H1 (cell line): ENCODE measurements around the gene ANKRD36. TPM values are rescaled to one million over a fixed set of nuclear protein-coding genes. Genes with fewer than 3 reads are reported as not detected.
"Not testable (repeated sequence)": the region's sequence is repeated elsewhere in the genome, so short reads cannot be mapped to it uniquely, and the experiment has no call there.

Experiments used
- CTCF ChIA-PET: fragments of 300-600 bp; sonication (Branson Sonifier 250); formaldehyde crosslinking; loops from one replicate; lab custom pipeline; 2021; ENCODE audit not compliant: partially characterized antibody; lab: Charles Lee
- POLR2A ChIA-PET: fragments of 300-600 bp; sonication (Branson Sonifier 250); formaldehyde crosslinking; loops from one replicate; lab custom pipeline; 2021; ENCODE audit warnings: inconsistent platforms; ENCODE audit not compliant: partially characterized antibody; lab: Charles Lee
- DNase-seq, 2 experiments: peaks; one replicate each; pipeline versions ENCODE4 v3.0.0 to v3.0.0-alpha.2; 2010 to 2022; ENCODE audit warnings: low spot score in 2 of 2, low read depth in 1 of 2, mixed read lengths in 1 of 2
- FAIRE-seq: peaks from 2 replicates; lab custom pipeline; 2011; peaks lifted over from hg19 to GRCh38; lab: Jason Lieb, UNC
- H2AFZ ChIP-seq: 2 replicates; pipeline ENCODE4 v1.8.1; 2012; ENCODE audit warnings: low read length, inconsistent platforms
- H2AK5ac ChIP-seq: 2 replicates; pipeline ENCODE4 v1.6.1; 2013; ENCODE audit warnings: low read depth, low read length
- H2BK120ac ChIP-seq: replicated peaks from 2 replicates; pipeline ENCODE3; 2013; ENCODE audit warnings: low read depth, low read length, inconsistent platforms
- H2BK12ac ChIP-seq: 2 replicates; pipeline ENCODE4 v1.6.1; 2013; ENCODE audit warnings: low read depth, low read length
- H2BK15ac ChIP-seq: 2 replicates; pipeline ENCODE4 v1.6.1; 2013; ENCODE audit warnings: low read length
- H2BK20ac ChIP-seq: 2 replicates; pipeline ENCODE4 v1.6.1; 2013; ENCODE audit warnings: low read length
- H2BK5ac ChIP-seq: 2 replicates; pipeline ENCODE4 v1.6.1; 2013; ENCODE audit warnings: low read depth, low read length
- H3K14ac ChIP-seq: 2 replicates; pipeline ENCODE4 v1.6.1; 2013; ENCODE audit warnings: inconsistent platforms; ENCODE audit not compliant: insufficient read length
- H3K18ac ChIP-seq: 2 replicates; pipeline ENCODE4 v1.6.1; 2013; ENCODE audit warnings: low read length; ENCODE audit errors: extremely low read depth
- H3K23ac ChIP-seq: 2 replicates; pipeline ENCODE4 v1.6.1; 2013; ENCODE audit warnings: inconsistent platforms; ENCODE audit not compliant: insufficient read length
- H3K23me2 ChIP-seq: 2 replicates; pipeline ENCODE4 v1.6.1; 2013; ENCODE audit warnings: low read depth, low read length
- H3K27ac ChIP-seq: 2 replicates; pipeline ENCODE4 v1.6.1; 2011; ENCODE audit warnings: low read depth, low read length, inconsistent platforms
- H3K27me3 ChIP-seq, 4 experiments: replicated peaks in 1 of 4; 1 replicate in 1 of 4; 2 replicates in 3 of 4; pipeline versions ENCODE4 v1.6.1 to v1.8.1; 2011 to 2013; ENCODE audit warnings: low read length in 3 of 4, mild to moderate bottlenecking in 3 of 4, inconsistent platforms in 2 of 4, mixed read lengths in 2 of 4, moderate library complexity in 1 of 4; ENCODE audit not compliant: control insufficient read depth in 3 of 4, insufficient read depth in 3 of 4; ENCODE audit errors: extremely low read depth in 1 of 4
- H3K36me3 ChIP-seq, 4 experiments: 2 replicates each; pipeline versions ENCODE4 v1.6.1 to v1.8.1; 2011 to 2013; ENCODE audit warnings: mild to moderate bottlenecking in 4 of 4, low read length in 3 of 4, moderate library complexity in 2 of 4, control low read depth in 1 of 4, inconsistent platforms in 1 of 4; ENCODE audit not compliant: insufficient read depth in 4 of 4, control insufficient read depth in 2 of 4
- H3K4ac ChIP-seq: replicated peaks from 2 replicates; pipeline ENCODE3; 2013; ENCODE audit warnings: low read length, low read depth, mixed read lengths, inconsistent platforms; ENCODE audit not compliant: insufficient read length
- H3K4me1 ChIP-seq, 4 experiments: replicated peaks in 1 of 4; 1 replicate in 1 of 4; 2 replicates in 3 of 4; pipeline versions ENCODE4 v1.6.1 to v1.8.1; 2011 to 2013; ENCODE audit warnings: low read length in 3 of 4, inconsistent platforms in 2 of 4, mixed read lengths in 1 of 4; ENCODE audit not compliant: insufficient read depth in 4 of 4, control insufficient read depth in 3 of 4
- H3K4me2 ChIP-seq, 2 experiments: 2 replicates each; pipeline versions ENCODE4 v1.6.1 to v1.8.1; 2011 to 2013; ENCODE audit warnings: low read depth in 2 of 2, low read length in 2 of 2, control low read depth in 1 of 2, inconsistent platforms in 1 of 2, mild to moderate bottlenecking in 1 of 2; ENCODE audit not compliant: insufficient read depth in 1 of 2
- H3K4me3 ChIP-seq, 4 experiments: fragments of 200-600, 300-600 bp in 1 of 4; sonication (generic), shearing (Covaris generic), sonication (Bioruptor Twin) in 1 of 4; 2 replicates each; pipeline versions ENCODE4 v1.5.1 to v1.8.1; 2011 to 2016; ENCODE audit warnings: low read length in 4 of 4, low read depth in 3 of 4, control low read depth in 2 of 4, inconsistent platforms in 2 of 4, mild to moderate bottlenecking in 2 of 4, mixed read lengths in 1 of 4, moderate library complexity in 1 of 4; ENCODE audit not compliant: insufficient read depth in 2 of 4; ENCODE audit errors: extremely low read depth in 1 of 4
- H3K56ac ChIP-seq: replicated peaks from 2 replicates; pipeline ENCODE3; 2013; ENCODE audit warnings: low read depth, mild to moderate bottlenecking, mixed read lengths, low read length, inconsistent platforms; ENCODE audit not compliant: insufficient read length
- H3K79me1 ChIP-seq: 2 replicates; pipeline ENCODE4 v1.6.1; 2013; ENCODE audit warnings: low read depth, low read length, control low read depth
- H3K79me2 ChIP-seq, 2 experiments: 2 replicates each; pipeline versions ENCODE4 v1.6.1 to v1.8.1; 2012 to 2013; ENCODE audit warnings: low read length in 2 of 2, mild to moderate bottlenecking in 2 of 2, inconsistent platforms in 1 of 2; ENCODE audit not compliant: insufficient read depth in 2 of 2, control insufficient read depth in 1 of 2
- H3K9ac ChIP-seq, 4 experiments: replicated peaks in 1 of 4; 1 replicate in 1 of 4; 2 replicates in 3 of 4; pipeline versions ENCODE4 v1.6.1 to v1.8.1; 2011 to 2013; ENCODE audit warnings: low read depth in 3 of 4, low read length in 3 of 4, control low read depth in 2 of 4, mild to moderate bottlenecking in 2 of 4, moderate library complexity in 2 of 4, inconsistent platforms in 1 of 4; ENCODE audit errors: extremely low read depth in 1 of 4
- H3K9me3 ChIP-seq, 2 experiments: 2 replicates each; pipeline versions ENCODE4 v1.6.1 to v1.8.1; 2012 to 2013; ENCODE audit warnings: mild to moderate bottlenecking in 2 of 2, moderate library complexity in 2 of 2, control low read depth in 1 of 2, inconsistent platforms in 1 of 2, low read depth in 1 of 2, low read length in 1 of 2, mixed read lengths in 1 of 2; ENCODE audit not compliant: insufficient read depth in 2 of 2
- H4K20me1 ChIP-seq, 2 experiments: replicated peaks in 1 of 2; 2 replicates each; pipeline versions ENCODE3 to v1.8.1; 2011 to 2013; ENCODE audit warnings: inconsistent platforms in 2 of 2, low read length in 2 of 2, mild to moderate bottlenecking in 1 of 2; ENCODE audit not compliant: insufficient read depth in 2 of 2, control insufficient read depth in 1 of 2
- H4K5ac ChIP-seq: 2 replicates; pipeline ENCODE4 v1.6.1; 2013; ENCODE audit warnings: low read length, low read depth, mixed read lengths, inconsistent platforms; ENCODE audit not compliant: insufficient read length
- H4K8ac ChIP-seq: 2 replicates; pipeline ENCODE4 v1.8.0; 2013; ENCODE audit warnings: mild to moderate bottlenecking, moderate library complexity, low read length, inconsistent platforms; ENCODE audit not compliant: insufficient read depth; ENCODE audit errors: extremely low read depth
- H4K91ac ChIP-seq: replicated peaks from 2 replicates; pipeline ENCODE3; 2013; ENCODE audit warnings: low read length, mixed read lengths, inconsistent platforms; ENCODE audit not compliant: insufficient read length
- WGBS, 2 experiments: shearing (Covaris generic) in 1 of 2; methylation state at CpG; one replicate each; pipeline versions ENCODE4 v1.1.6 to v1.1.7; 2013 to 2015; ENCODE audit warnings: low lambda C conversion rate in 2 of 2, mixed read lengths in 2 of 2, inconsistent platforms in 1 of 2, low coverage in 1 of 2, missing lambda C conversion rate in 1 of 2; ENCODE audit not compliant: insufficient replicate concordance in 2 of 2, insufficient coverage in 1 of 2, insufficient read length in 1 of 2; ENCODE audit errors: extremely low coverage in 1 of 2, missing lambda C conversion rate in 1 of 2; 5-methylcytosine and 5-hydroxymethylcytosine counted together
- polyA plus RNA-seq, 7 experiments: library from polyadenylated mRNA; depleted of rRNA in 3 of 7; stranded (reverse) in 5 of 7; unstranded in 2 of 7; fragments of >200 nt in 5 of 7; fragments of 200-250 nt in 2 of 7; gene quantifications; 1 replicate in 5 of 7; 2 replicates in 1 of 7; 4 replicates in 1 of 7; pipeline versions ENCODE4 v1.2.1 to v1.2.3, GENCODE V29; 2011 to 2013; ENCODE audit warnings: missing spikeins in 2 of 7, mixed read lengths in 2 of 7
- total RNA-seq: library from RNA; stranded (reverse); fragmentation: NEBNext Ultra II Directional; extraction: Animal tissue kit (Norgen Biotek cat#: 25700); gene quantifications from 2 replicates; pipeline ENCODE4 v1.2.1, GENCODE V29; 2021

The ANKRD36 gene
- total and polyA plus RNA-seq, 2 of the 8 experiments (the other 6 are each of a cell fraction or from before 2014, with no cell fraction given): 2.7 to 12.3 TPM

DNA sequence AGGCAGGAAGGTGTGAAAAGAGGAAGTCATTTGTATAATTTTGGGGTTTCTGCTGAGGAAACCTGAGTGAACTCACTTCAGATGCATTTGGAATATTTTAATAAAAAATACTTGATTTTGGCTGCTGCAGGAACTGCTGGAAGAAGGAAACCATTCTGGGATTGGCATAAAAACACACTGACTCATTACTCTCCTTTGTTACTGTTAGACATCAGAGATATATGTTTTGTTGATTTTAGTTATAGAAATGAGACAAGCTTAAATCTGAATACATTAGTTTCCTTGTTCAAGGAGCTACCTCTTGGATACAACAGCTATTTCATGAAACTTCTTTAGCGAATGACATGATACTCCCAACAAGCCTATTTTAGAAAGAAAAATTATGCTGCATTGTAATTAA, 84.3 kb downstream of the ANKRD36 start:
- H3K23me2 ChIP-seq, H3K23ac ChIP-seq, H2BK15ac ChIP-seq, CTCF ChIA-PET, H3K14ac ChIP-seq, H3K18ac ChIP-seq, H4K91ac ChIP-seq, H3K9ac ChIP-seq, H3K27me3 ChIP-seq, H3K9me3 ChIP-seq, H3K27ac ChIP-seq, H4K20me1 ChIP-seq, H3K4me3 ChIP-seq, H2AK5ac ChIP-seq, H3K4ac ChIP-seq, H3K4me2 ChIP-seq, H3K56ac ChIP-seq, DNase-seq, H2BK120ac ChIP-seq, H2BK5ac ChIP-seq, H4K5ac ChIP-seq, H3K79me2 ChIP-seq, H3K79me1 ChIP-seq, POLR2A ChIA-PET, H3K4me1 ChIP-seq, H4K8ac ChIP-seq, H2BK12ac ChIP-seq, FAIRE-seq, H2BK20ac ChIP-seq, H2AFZ ChIP-seq: not testable (repeated sequence)
- peaks cover 0 to 12% (median 3%) of the 10 kb centered on the region in 4 experiments; a peak in 5 of 8 replicates for H3K36me3 ChIP-seq
- WGBS, 2 experiments: 92% methylated on average over 1 of the region's 1 CpG; no CpG with 5 or more reads in 1 of the 2 experiments

- H2BK120ac ChIP-seq, H2BK12ac ChIP-seq, H4K5ac ChIP-seq, DNase-seq, H3K18ac ChIP-seq, H2AFZ ChIP-seq, H3K9ac ChIP-seq, H4K20me1 ChIP-seq, H3K23ac ChIP-seq, H4K91ac ChIP-seq, H3K27me3 ChIP-seq, H3K4me3 ChIP-seq, H3K9me3 ChIP-seq, H3K79me2 ChIP-seq, H3K4ac ChIP-seq, H3K79me1 ChIP-seq, H2AK5ac ChIP-seq, H2BK15ac ChIP-seq, H2BK5ac ChIP-seq, FAIRE-seq, H4K8ac ChIP-seq, H3K27ac ChIP-seq, H2BK20ac ChIP-seq, POLR2A ChIA-PET, H3K4me1 ChIP-seq, H3K4me2 ChIP-seq, H3K23me2 ChIP-seq, H3K56ac ChIP-seq, H3K14ac ChIP-seq: not testable (repeated sequence)
- CTCF ChIA-PET: interaction anchor here (0.9 kb wide), 1 partner anchor 389 kb away, joined by 3 read pairs; the partner anchor contains the start of gene ANKRD36B
- H3K36me3 ChIP-seq: peaks cover 0 to 15% (median 1%) of the 10 kb centered on the region in 4 experiments; a peak in 3 of 8 replicates
- 94% methylated on average over 2 of the region's 2 CpGs; no CpG with 5 or more reads in 1 of the 2 experiments for WGBS, 2 experiments
Observed at GRCh38 chr2:97200887-97201286, 87.9 kb downstream of the ANKRD36 start.
